HepG2 (cell line): ENCODE data around the gene GASK1A.

Source experiments
- ATF7-NPFF ChIP-seq: sonication (generic); formaldehyde crosslinking; IDR thresholded peaks from 2 replicates; pipeline ENCODE4 v1.8.1; 2023; ENCODE audit warnings: mild to moderate bottlenecking, low read depth, missing genetic modification reagents, moderate library complexity
- SUZ12 ChIP-seq: fragments of 150-350 bp; IDR thresholded peaks from 2 replicates; pipeline ENCODE4 v1.6.1; 2014; ENCODE audit warnings: low read depth, low read length
- TF ChIP-seq, protein P1 (sequence below): sonication (generic); formaldehyde crosslinking; IDR thresholded peaks from 2 replicates; pipeline ENCODE4 v1.5.0; 2020; ENCODE audit warnings: mild to moderate bottlenecking, missing genetic modification reagents, moderate library complexity
- TF ChIP-seq, protein P2 (sequence below): fragments of 450-650 bp; IDR thresholded peaks from 2 replicates; pipeline ENCODE4 v1.6.1; 2017; ENCODE audit warnings: mild to moderate bottlenecking

GRCh38 chr3:43097400-43098080, 118.4 kb downstream of the GASK1A start:
- TF ChIP-seq, protein P1, sequence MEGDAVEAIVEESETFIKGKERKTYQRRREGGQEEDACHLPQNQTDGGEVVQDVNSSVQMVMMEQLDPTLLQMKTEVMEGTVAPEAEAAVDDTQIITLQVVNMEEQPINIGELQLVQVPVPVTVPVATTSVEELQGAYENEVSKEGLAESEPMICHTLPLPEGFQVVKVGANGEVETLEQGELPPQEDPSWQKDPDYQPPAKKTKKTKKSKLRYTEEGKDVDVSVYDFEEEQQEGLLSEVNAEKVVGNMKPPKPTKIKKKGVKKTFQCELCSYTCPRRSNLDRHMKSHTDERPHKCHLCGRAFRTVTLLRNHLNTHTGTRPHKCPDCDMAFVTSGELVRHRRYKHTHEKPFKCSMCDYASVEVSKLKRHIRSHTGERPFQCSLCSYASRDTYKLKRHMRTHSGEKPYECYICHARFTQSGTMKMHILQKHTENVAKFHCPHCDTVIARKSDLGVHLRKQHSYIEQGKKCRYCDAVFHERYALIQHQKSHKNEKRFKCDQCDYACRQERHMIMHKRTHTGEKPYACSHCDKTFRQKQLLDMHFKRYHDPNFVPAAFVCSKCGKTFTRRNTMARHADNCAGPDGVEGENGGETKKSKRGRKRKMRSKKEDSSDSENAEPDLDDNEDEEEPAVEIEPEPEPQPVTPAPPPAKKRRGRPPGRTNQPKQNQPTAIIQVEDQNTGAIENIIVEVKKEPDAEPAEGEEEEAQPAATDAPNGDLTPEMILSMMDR: no peak
- TF ChIP-seq SUZ12: no peak
- TF ChIP-seq ATF7-NPFF (CRISPR knock-in tag): no peak
- TF ChIP-seq, protein P2, sequence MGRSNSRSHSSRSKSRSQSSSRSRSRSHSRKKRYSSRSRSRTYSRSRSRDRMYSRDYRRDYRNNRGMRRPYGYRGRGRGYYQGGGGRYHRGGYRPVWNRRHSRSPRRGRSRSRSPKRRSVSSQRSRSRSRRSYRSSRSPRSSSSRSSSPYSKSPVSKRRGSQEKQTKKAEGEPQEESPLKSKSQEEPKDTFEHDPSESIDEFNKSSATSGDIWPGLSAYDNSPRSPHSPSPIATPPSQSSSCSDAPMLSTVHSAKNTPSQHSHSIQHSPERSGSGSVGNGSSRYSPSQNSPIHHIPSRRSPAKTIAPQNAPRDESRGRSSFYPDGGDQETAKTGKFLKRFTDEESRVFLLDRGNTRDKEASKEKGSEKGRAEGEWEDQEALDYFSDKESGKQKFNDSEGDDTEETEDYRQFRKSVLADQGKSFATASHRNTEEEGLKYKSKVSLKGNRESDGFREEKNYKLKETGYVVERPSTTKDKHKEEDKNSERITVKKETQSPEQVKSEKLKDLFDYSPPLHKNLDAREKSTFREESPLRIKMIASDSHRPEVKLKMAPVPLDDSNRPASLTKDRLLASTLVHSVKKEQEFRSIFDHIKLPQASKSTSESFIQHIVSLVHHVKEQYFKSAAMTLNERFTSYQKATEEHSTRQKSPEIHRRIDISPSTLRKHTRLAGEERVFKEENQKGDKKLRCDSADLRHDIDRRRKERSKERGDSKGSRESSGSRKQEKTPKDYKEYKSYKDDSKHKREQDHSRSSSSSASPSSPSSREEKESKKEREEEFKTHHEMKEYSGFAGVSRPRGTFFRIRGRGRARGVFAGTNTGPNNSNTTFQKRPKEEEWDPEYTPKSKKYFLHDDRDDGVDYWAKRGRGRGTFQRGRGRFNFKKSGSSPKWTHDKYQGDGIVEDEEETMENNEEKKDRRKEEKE: no peak
